ENCODE measurements around the gene PPP1R7.
"Not testable (repeated sequence)": the region's sequence is repeated elsewhere in the genome, so short reads cannot be mapped to it uniquely, and the experiment has no call there.

Gene PPP1R7
- total RNA-seq = 30.4 to 46.3 (median 38.9) reads per million in 4 donors

GRCh38 chr2:241149925-241150659 is at the start of gene PPP1R7:
TSS of gene PPP1R7 (plus strand) at chr2:241150467. CDS start at chr2:241150496, 29 bp downstream.
- peak; percentile 90 to 95 (median 95) for DNase-seq

- DNase-seq = peak; percentile 74 to 90 (median 82)
These were observed 47.9 kb upstream of the PPP1R7 start, which contains the start of gene MTERF4 for GRCh38 chr2:241102239-241102803. TSS of gene MTERF4 (minus strand) at chr2:241102287. CDS start at chr2:241102273, 14 bp downstream.

DNA sequence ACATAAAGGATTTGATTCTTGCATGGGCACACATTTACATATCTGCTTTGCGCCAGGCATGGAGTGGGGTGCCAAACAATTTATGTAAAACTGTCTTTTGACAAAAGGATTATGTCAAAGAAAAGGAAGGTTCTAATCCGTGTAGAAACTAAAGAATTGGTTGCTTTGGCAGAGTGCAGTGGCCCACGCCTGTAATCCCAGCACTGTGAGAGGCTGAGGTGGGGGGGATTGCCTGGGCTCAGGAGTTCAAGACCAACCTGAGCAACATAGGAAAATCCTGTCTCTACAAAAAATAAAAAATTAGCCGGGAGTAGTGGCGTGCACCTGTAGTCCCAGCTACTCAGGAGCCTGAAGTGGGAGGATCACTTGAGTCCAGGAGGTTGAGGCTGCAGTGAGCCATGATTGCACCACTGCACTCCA is 47.1 kb upstream of the PPP1R7 start:
- DNase-seq = no peak

DNA sequence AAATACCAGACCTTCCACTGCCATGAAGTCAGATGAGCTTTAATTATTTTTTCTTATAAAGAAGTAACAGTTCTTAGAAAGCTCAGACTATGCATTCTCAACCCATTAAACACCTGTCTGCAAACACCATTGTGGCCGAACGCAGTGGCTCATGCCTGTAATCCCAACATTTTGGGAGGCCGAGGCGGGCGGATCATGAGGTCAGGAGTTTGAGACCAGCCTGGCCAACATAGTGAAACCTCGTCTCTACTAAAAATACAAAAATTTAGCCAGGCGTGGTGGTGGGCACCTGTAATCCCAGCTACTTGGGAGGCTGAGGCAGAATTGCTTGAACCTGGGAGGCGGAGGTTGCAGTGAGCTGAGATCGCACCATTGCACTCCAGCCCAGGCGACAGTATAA is 45.7 kb upstream of the PPP1R7 start:
- DNase-seq = not testable (repeated sequence)

- no peak for DNase-seq
These were observed 44.6 kb upstream of the PPP1R7 start for GRCh38 chr2:241105641-241106040.

DNA sequence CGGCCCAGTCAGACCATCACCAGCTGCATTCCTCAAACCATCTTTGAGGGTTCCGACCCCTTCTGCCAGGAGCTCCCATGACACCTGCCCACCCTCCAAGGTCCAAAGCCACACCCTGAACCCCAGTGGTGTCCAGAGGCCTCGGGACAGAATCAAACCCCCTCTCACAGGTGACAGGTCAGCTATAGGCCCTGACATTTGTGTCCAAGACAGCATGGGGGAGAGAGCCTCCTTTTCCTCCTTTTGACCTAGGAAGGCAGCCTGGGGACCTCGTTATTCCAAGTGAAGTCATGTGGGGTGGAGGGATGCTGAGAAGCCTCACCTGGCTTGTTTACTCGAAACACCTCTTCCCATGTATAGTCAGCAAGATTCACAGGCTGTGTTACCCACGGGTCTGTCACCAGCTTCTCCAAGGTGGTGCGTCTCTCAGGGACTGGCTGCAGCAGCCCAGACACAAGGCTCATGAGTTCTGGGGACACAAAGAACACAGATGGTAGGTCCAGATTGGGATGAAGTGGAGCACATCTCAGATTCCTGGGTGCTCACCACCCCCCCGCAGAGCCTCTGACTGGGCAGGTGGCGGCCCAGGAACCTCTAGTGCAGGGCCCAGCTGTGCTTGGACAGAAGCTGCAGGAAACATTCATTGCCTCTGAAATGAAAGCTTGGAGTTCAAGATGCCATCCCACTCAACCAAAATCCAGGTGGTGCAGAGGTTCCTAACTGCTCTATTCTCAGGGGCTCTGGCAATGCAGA is 43.1 kb upstream of the PPP1R7 start:
- no peak for DNase-seq

GRCh38 chr2:241108271-241109209 is 41.7 kb upstream of the PPP1R7 start:
- peak in 2 of 5 donors; percentile 39 to 41 for DNase-seq

DNA sequence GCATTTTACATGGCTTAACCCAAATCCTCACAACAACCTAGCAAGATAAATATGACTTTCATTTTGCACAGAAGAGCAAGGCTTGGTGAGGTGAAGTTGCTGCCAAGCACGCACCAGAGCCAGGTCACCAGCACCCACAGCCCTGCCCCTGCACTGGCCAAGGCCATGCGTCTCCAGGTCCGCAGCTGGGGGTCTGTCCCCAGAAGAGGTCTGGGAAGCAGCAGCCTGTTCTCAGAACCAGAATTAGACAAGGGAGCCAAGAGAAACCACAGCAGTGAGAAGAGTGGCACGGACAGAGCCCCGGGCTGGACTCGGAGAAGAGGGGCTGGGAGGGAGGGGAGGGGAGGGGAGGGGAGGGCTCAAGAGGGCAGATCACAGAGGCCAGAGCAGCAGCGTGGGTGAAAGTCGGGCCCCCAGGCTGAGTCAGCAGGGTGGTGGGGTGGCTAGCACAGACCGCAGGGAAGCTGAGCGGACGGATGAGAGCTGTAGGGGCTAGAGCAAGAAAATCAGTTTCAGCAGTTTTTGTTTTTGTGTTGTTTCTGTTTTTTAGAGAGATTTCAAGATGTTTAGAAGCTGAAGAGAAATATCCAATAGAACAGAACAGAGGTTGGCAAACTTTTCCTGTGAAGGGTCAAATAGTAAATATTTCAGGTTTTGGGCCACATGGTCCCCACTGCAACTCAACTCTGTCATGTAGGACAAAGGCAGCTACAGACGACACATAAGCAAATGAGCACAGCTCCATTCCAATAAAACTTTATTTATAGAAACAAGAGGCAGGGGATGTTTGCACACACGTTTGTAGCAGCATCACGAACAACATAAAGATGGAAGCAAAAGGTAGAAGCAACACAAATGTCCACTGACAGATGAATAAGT is 40.8 kb upstream of the PPP1R7 start:
- peak in 1 of 5 donors; percentile 33 for DNase-seq

GRCh38 chr2:241110089-241110606 is 40.1 kb upstream of the PPP1R7 start:
- no peak for DNase-seq

- no peak for DNase-seq
These were observed 39.4 kb upstream of the PPP1R7 start for GRCh38 chr2:241110607-241111439.

DNA sequence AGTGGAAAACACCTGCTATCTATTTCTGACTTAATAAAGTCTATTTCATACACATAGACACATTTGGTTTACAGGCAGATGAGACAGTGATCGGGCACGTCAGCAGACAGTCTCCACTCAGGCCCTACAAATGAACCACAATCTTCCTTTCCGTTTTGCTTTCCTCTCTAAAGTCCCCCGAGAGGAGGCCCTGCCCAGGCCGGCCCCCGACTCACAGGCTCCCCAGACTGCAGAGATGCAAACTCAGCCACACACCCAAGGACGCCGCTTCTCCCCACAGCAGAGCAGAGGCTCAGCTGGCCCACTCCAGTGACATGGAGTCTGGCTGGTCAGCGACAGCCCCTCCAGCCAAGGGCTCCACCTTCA is 38.8 kb upstream of the PPP1R7 start:
- peak in 1 of 5 donors; percentile 30 for DNase-seq

DNA sequence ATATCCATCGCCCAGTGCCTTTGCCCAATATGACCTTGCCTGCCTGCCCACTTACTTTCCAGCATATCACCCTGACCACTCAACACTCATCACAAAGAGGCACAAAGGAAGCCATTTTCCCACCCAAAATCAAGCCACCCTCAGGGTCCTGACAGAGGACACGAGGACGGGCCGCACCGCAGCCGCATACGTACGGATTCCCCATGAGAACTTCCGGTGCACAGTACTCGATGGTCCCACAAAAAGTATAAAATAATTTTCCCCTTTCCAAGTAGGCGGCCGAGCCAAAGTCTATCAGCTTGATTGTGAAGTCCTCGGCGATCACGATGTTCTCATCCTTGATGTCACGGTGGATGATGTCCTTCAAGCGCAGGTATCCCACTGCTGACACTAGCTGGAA is 38.2 kb upstream of the PPP1R7 start:
- DNase-seq = no peak

GRCh38 chr2:241112592-241112991 is 37.7 kb upstream of the PPP1R7 start:
- DNase-seq = peak in 2 of 5 donors; percentile 27 to 40

GRCh38 chr2:241114836-241115235 is 35.4 kb upstream of the PPP1R7 start:
- no peak for DNase-seq

DNA sequence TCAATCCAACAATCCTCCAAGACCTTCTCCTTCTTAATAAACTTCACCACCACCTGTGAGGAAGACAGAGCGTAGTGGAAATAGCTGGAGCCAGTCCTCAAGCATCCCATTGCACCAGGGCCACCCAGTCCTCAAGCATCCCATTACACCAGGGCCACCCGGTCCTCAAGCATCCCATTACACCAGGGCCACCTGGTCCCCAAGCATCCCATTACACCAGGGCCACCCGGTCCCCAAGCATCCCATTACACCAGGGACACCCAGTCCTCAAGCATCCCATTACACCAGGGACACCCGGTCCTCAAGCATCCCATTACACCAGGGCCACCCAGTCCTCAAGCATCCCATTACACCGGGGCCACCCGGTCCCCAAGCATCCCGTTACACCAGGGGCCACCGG is 34.9 kb upstream of the PPP1R7 start:
- no peak for DNase-seq

DNA sequence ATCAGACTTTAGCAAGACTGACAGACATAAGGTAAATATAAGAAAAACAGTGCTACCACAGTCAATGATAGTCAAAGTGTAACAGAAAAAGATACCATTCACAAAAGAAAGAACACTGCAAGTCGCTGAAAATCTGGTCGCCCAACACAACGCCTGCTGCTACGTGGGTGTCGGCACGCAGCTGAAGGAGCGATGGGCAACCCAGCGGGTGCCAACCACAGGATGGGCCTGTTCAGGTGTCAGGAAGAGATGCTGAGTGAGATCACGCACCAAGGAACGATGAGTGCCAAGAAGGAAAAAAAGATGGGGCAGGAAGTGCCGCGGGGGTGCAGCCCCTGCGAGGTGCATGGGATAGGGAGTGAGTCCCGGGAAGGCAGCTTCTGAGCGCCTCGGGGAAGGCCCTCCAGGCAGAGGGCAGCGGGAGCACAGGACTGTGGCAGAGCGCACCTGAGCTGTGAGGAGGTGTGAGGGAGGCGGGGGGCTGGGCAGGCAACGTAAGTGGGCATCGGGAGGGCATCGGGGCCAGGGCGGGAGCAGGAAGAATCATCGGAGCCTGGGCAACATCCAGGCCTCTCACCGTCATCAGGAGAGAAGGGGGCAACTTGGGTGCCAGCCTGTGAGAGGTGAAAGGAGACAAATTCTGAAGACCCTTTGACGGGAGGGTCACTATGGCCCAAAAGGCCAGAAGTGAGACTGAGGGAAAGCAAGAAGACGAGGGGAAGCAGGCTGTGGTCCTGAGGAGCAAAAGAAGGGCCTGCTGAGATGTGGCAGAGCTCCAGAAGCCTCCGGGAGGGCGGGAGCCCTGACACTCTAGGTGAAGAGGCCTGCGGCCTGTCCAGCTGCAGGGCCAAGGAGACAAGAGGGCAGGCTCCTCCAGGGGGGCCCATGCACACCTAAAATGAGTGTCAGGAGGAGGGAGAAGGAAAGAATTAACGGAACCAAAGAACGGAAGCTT is 33.4 kb upstream of the PPP1R7 start:
- no peak for DNase-seq

DNA sequence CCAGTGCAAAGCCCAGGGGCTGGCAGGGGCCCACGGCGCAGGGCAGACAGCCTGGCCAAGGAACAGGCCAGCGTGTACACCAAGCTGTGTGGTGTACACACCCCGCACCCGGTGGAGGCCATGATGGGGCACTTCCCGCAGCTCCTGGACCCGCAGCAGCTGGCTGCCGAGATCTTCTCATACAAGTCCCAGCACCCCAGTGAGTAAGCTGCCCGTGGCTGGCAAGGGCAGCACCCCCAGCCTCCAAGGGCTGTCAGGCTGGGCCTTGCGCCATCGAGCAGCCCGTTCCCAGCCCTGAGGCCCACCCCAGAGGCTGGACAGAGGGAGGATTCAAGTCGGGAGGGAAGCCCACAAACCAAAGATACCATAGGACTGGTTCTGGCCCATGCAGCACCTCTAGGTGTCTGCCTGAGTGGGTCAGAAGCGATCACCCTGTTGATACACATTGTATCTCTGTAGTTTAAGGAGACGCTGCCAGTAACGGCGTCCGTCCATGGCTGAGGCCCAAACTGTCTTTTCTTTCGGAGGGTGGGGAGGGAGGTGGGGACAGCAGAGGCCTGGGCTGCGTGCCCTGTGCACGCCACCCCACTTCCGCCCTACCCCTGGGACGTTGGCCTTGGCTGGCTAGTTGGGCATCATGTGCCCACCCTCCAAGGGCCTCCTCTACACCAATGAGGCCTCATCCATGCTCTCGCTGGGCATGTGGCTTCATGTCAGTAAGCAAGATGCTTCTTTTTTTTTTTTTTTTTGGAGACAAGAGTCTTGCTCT is 31.3 kb upstream of the PPP1R7 start:
- no peak for DNase-seq

DNA sequence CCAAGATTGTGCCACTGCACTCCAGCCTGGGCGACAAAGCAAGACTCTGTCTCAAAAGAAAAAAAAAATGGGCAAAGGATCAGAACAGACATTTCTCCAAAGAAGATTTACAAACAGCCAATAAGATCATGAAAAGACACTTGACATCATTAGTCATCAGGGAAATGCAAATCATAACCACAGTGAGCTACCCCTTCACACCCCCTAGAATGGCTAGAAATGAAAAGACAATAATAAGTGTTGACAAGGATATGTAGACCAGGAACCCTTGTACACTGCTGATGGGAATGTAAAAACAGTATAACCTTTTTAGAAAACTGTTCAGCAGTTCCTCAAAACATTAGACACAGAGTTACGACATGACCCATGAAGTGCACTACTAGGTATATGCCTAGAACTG is 29.8 kb upstream of the PPP1R7 start:
- no peak for DNase-seq

Data from T-helper 1 cell (primary cell).